Thyroid gland (tissue), 4 donors: Measurements from ENCODE around the gene GALNT18. TPM values are rescaled to one million over a fixed set of nuclear protein-coding genes. Genes with fewer than 3 reads are reported as not detected.

Source experiments
- DNase-seq, 2 donors: peaks; one replicate each; pipeline ENCODE4 v3.0.0-alpha.2; 2019
- H3K27ac ChIP-seq, 3 donors: fragments of 200-600 bp; sonication (generic); 1 replicate in 2 of 3; 2 replicates in 1 of 3; pipeline ENCODE4 v1.5.1; 2016 to 2019; ENCODE audit warnings: mild to moderate bottlenecking in 1 of 3, moderate library complexity in 1 of 3
- H3K27me3 ChIP-seq: fragments of 200-600 bp; sonication (generic); one replicate; pipeline ENCODE4 v1.5.1; 2019
- H3K36me3 ChIP-seq, 2 donors: fragments of 200-600 bp; sonication (generic); one replicate each; pipeline ENCODE4 v1.5.1; 2016 to 2019
- H3K4me1 ChIP-seq, 2 donors: fragments of 200-600 bp; sonication (generic); one replicate each; pipeline ENCODE4 v1.5.1; 2017 to 2019
- H3K4me3 ChIP-seq, 3 donors: fragments of 200-600 bp; sonication (generic); replicated peaks in 1 of 3; 1 replicate in 2 of 3; 2 replicates in 1 of 3; pipeline ENCODE4 v1.5.1; 2016; ENCODE audit warnings: mild to moderate bottlenecking in 1 of 3
- H3K9me3 ChIP-seq: fragments of 200-600 bp; sonication (generic); one replicate; pipeline ENCODE4 v1.5.1; 2017
- POLR2A ChIP-seq, 2 donors: fragments of 450-650 bp; IDR thresholded peaks; one replicate each; pipeline ENCODE4 v1.6.1; 2017; ENCODE audit warnings: antibody characterized with exemption in 2 of 2, mild to moderate bottlenecking in 2 of 2, moderate library complexity in 1 of 2
- WGBS, 2 donors: methylation state at CpG; one replicate each; pipeline ENCODE4 v1.1.5; 2017; 5-methylcytosine and 5-hydroxymethylcytosine counted together
- intact Hi-C: fragments of 100-400 bp; cut with DNase I; formaldehyde crosslinking; loops from one replicate; pipeline ENCODE4 v1.15.1; 2023
- total RNA-seq, 4 donors: library from RNA; depleted of rRNA; stranded (reverse); fragments of >200 nt; gene quantifications; one replicate each; pipeline ENCODE4 v1.2.3, GENCODE V29; 2016
- TF ChIP-seq, protein P1 (sequence below), 6 experiments: fragments of 200-600 bp in 3 of 6; fragments of 450-650 bp in 3 of 6; sonication (generic) in 3 of 6; IDR thresholded peaks; one replicate each; pipeline ENCODE4 v1.5.1; 2016 to 2019; ENCODE audit warnings: antibody characterized with exemption in 6 of 6, mild to moderate bottlenecking in 2 of 6, inconsistent platforms in 1 of 6, moderate library complexity in 1 of 6

The GALNT18 gene
- total RNA-seq, 4 donors from 2014 or later, result 60.7 to 93.8 (median 87.5) TPM

DNA sequence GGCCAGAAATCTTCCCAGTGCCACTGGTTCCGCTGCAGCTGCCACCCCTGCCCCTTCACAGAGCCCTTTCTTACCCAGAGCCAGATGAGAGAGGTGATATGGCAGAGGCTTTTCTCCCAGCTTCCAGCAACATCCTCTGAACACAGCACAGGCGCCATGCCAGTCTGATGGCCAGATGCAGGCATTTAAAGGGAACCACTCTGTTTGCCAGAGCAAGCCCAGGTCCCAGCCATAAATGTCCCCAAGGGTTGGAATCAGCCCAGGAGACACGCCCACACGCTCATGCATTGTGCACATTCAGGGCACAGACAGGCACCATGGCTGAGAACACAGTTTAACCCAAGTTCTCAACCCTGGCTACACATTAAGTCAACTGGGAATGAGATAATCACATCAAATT lies 154.5 kb downstream of the GALNT18 start:
- H3K27ac ChIP-seq, result no peak overlapping the region
- H3K4me1 ChIP-seq, result peaks cover 0 to 26% of the 10 kb centered on the region in 2 donors
- no peak for TF ChIP-seq POLR2A (IDR thresholded peaks at IDR 0.05)
- TF ChIP-seq, protein P1, sequence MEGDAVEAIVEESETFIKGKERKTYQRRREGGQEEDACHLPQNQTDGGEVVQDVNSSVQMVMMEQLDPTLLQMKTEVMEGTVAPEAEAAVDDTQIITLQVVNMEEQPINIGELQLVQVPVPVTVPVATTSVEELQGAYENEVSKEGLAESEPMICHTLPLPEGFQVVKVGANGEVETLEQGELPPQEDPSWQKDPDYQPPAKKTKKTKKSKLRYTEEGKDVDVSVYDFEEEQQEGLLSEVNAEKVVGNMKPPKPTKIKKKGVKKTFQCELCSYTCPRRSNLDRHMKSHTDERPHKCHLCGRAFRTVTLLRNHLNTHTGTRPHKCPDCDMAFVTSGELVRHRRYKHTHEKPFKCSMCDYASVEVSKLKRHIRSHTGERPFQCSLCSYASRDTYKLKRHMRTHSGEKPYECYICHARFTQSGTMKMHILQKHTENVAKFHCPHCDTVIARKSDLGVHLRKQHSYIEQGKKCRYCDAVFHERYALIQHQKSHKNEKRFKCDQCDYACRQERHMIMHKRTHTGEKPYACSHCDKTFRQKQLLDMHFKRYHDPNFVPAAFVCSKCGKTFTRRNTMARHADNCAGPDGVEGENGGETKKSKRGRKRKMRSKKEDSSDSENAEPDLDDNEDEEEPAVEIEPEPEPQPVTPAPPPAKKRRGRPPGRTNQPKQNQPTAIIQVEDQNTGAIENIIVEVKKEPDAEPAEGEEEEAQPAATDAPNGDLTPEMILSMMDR (IDR thresholded peaks at IDR 0.05), result no peak
- no peaks in the 10 kb centered on the region for H3K9me3 ChIP-seq
- WGBS, 2 donors, result 93 to 100% methylated on average over 3 to 4 of the region's 4 CpGs
- H3K4me3 ChIP-seq, result no peak overlapping the region
- H3K36me3 ChIP-seq, result no peaks in the 10 kb centered on the region
- intact Hi-C loops, result no loop called here
- H3K27me3 ChIP-seq, result no peaks in the 10 kb centered on the region
- DNase-seq, result peak; percentile 17 to 25

DNA sequence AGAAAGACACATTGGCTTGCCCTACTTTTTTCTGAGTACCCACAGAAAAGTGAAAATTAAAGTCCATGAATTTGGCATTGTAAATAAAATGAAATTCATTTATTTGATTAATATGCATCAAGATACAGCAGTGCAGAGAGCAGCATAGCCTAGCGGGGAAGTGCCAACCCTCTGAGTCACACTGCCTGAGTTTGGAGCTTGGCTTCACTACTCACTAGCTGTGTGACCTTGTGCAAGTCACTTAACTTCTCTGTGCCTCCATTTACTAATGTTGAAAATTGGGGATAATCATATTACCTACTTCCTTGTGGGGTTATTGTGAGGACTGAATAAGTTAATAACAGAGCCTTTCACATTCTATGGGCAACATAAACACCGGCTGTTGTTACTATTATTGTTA lies 157.2 kb downstream of the GALNT18 start:
- WGBS, 2 donors, result 96 to 98% methylated on average over 2 of the region's 2 CpGs
- no peak overlapping the region for H3K4me3 ChIP-seq
- H3K36me3 ChIP-seq, result no peaks in the 10 kb centered on the region
- intact Hi-C loops, result no loop called here
- TF ChIP-seq, protein P1 (IDR thresholded peaks at IDR 0.05), result no peak
- no peak for TF ChIP-seq POLR2A (IDR thresholded peaks at IDR 0.05)
- peaks cover 2 to 39% of the 10 kb centered on the region in 2 donors for H3K4me1 ChIP-seq
- H3K9me3 ChIP-seq, result no peaks in the 10 kb centered on the region
- no peaks in the 10 kb centered on the region for H3K27me3 ChIP-seq
- no peak for DNase-seq
- no peak overlapping the region for H3K27ac ChIP-seq

DNA sequence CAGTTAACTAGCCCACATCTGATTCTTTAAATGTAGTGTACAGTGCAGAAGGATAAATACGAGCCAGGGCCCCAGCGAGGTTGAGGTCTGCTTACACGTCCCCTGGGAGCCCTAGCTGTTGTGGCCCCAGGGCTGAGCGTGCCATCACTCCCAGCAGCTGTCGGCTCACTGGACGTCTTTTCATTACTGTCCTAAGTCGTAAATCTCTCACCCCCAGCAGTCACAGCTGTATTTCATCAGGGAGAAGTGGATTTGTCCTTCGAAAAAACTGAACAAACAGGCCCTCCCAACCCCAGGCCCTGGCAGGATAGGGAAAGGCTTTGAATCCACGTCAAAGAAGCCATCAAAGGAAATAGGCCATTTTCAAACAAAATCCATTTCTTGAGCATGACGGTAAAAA lies 158.4 kb downstream of the GALNT18 start:
- TF ChIP-seq, protein P1 (IDR thresholded peaks at IDR 0.05), result no peak
- TF ChIP-seq POLR2A (IDR thresholded peaks at IDR 0.05), result no peak
- 78 to 80% methylated on average over 10 of the region's 10 CpGs for WGBS, 2 donors
- Histone ChIP-seq H3K9me3 (no peaks in the 10 kb centered on the region), H3K4me3 (no peak overlapping the region), H3K27ac (no peak overlapping the region), H3K4me1 (peaks cover 2 to 39% of the 10 kb centered on the region in 2 donors), H3K36me3 (no peaks in the 10 kb centered on the region), H3K27me3 (no peaks in the 10 kb centered on the region)
- intact Hi-C loops, result no loop called here
- DNase-seq, result no peak

DNA sequence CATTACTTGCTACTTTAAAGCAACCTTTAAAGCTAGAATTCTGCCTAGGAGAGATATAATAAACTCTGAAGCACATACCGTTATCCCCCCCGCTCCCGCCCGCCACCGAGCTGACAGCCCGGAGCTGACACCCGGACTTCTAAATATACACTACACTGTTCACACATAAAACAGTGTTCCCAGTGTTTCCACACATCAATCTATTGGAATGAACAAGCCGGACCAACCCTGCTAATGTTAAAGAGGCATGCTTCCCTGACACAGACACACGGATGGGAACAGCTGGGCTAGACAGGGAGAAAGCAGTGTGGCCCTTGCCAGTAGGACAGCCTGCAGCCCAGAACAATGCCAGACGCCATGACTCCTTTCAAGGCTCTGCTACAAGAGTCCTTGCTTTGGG lies 160.3 kb downstream of the GALNT18 start:
- intact Hi-C loops, result no loop called here
- Histone ChIP-seq H3K27ac (no peak overlapping the region), H3K36me3 (no peaks in the 10 kb centered on the region), H3K4me1 (peaks cover 17 to 41% of the 10 kb centered on the region in 2 donors), H3K27me3 (no peaks in the 10 kb centered on the region), H3K4me3 (no peak overlapping the region), H3K9me3 (no peaks in the 10 kb centered on the region)
- 75 to 80% methylated on average over 10 of the region's 10 CpGs for WGBS, 2 donors
- TF ChIP-seq POLR2A (IDR thresholded peaks at IDR 0.05), result no peak
- TF ChIP-seq, protein P1 (IDR thresholded peaks at IDR 0.05), result no peak
- no peak for DNase-seq

DNA sequence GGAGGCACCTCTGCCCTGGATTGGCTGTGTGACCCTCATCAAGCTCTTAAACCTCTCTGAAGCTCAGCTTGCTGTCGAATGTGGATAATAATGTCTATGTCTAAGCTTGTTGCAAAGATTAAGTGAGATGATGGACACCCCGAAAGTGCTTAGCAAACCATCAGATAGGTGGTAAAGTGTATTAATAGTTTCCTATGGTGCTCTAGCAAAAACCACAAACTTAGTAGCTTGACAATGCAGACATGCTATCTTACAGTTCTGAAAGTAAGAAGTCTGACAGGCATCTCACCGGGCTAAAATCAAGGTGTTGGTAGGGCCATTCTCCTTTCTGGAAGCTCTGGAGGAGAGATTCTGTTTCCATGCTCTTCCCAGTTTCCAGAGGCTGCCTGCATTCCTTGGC lies 162.2 kb downstream of the GALNT18 start:
- WGBS, 2 donors, result 95 to 100% methylated on average over 3 of the region's 3 CpGs
- no peak for DNase-seq

More for the DNA sequence above, 162.2 kb downstream of the GALNT18 start:
- intact Hi-C loops, result no loop called here
- Histone ChIP-seq H3K27me3 (no peaks in the 10 kb centered on the region), H3K4me1 (peaks cover 19 to 43% of the 10 kb centered on the region in 2 donors), H3K36me3 (no peaks in the 10 kb centered on the region), H3K9me3 (no peaks in the 10 kb centered on the region), H3K4me3 (no peak overlapping the region), H3K27ac (no peak overlapping the region)
- no peak for TF ChIP-seq POLR2A (IDR thresholded peaks at IDR 0.05)
- TF ChIP-seq, protein P1 (IDR thresholded peaks at IDR 0.05), result no peak
